Measurements from ENCODE around the gene NOL6. TPM values are rescaled to one million over a fixed set of nuclear protein-coding genes. Genes with fewer than 3 reads are reported as not detected.
"Not testable (repeated sequence)": the region's sequence is repeated elsewhere in the genome, so short reads cannot be mapped to it uniquely, and the experiment has no call there.

Gene NOL6
- total RNA-seq, 1 experiment from 2014 or later, result 36.4 TPM

GRCh38 chr9:33425128-33425533 lies 48.6 kb downstream of the NOL6 start:
- no TSS peak for BruUV-seq (replicated peaks)
- Histone ChIP-seq H4K20me1 (ENCODE audit: insufficient read depth) (no peaks in the 10 kb centered on the region), H3K9ac (ENCODE audit: low read length) (no peak overlapping the region), H3K9me2 (ENCODE audit: insufficient read depth) (no peaks in the 10 kb centered on the region), H3K27ac (ENCODE audit: low read depth, low read length) (no peak overlapping the region), H2AFZ (ENCODE audit: low read depth, low read length, poor library complexity, severe bottlenecking) (no peak overlapping the region), H3K4me3 (replicated peaks in 1 of 2; ENCODE audit: low read depth in 1 of 2, low read length in 2 of 2) (no peak overlapping the region), H3K4me1 (ENCODE audit: control insufficient read depth in 1 of 2, insufficient read depth in 2 of 2, low read length in 2 of 2) (no peaks in the 10 kb centered on the region), H3K79me2 (ENCODE audit: insufficient read depth, low read length) (no peaks in the 10 kb centered on the region), H3K9me3 (ENCODE audit: control insufficient read depth in 1 of 2, insufficient read depth in 1 of 2, low read depth in 1 of 2, low read length in 2 of 2) (no peaks in the 10 kb centered on the region), H3K27me3 (ENCODE audit: insufficient read depth, low read length) (no peaks in the 10 kb centered on the region), H3K4me2 (ENCODE audit: low read length) (no peak overlapping the region), H3K36me3 (ENCODE audit: control insufficient read depth in 1 of 2, insufficient read depth in 2 of 2, low read length in 2 of 2) (no peaks in the 10 kb centered on the region)
- TF ChIP-seq JUND (IDR thresholded peaks at IDR 0.05) (no peak), ZBTB33 (IDR thresholded peaks at IDR 0.05; ENCODE audit: extremely low read depth, insufficient replicate concordance, low read length) (no peak), EZH2 (IDR thresholded peaks at IDR 0.05) (no peak), SP1 (IDR thresholded peaks at IDR 0.05; ENCODE audit: low read depth) (no peak), CBX3 (IDR thresholded peaks at IDR 0.05; ENCODE audit: low read depth) (no peak), ELF1 (IDR thresholded peaks at IDR 0.05; ENCODE audit: borderline replicate concordance, low read depth) (no peak), CEBPB (IDR thresholded peaks at IDR 0.05; ENCODE audit: low read depth) (no peak), SRF (IDR thresholded peaks at IDR 0.05; ENCODE audit: low read depth) (no peak)
- RAD21 ChIA-PET (ENCODE audit: low non-redundant PET in 1 of 2, low total read pairs in 2 of 2, uncharacterized antibody in 2 of 2, unreplicated experiment in 2 of 2), result no interaction called here
- ATAC-seq (no peak), DNase-seq (ENCODE audit: low read depth, low spot score) (no peak)
- intact Hi-C loops (cut with micrococcal nuclease), result no loop called here
- POLR2A ChIA-PET, result no interaction called here
- CTCF ChIA-PET, result interaction anchor here (1.4 kb wide), 1 partner anchor 10 kb away, joined by 4 read pairs; no protein-coding TSS in a partner anchor

- H3K9ac ChIP-seq (ENCODE audit: low read length); H3K4me3 ChIP-seq (replicated peaks in 1 of 2; ENCODE audit: low read depth in 1 of 2, low read length in 2 of 2); H3K27ac ChIP-seq (ENCODE audit: low read depth, low read length); BruUV-seq (replicated peaks); H3K36me3 ChIP-seq (ENCODE audit: control insufficient read depth in 1 of 2, insufficient read depth in 2 of 2, low read length in 2 of 2); RAD21 ChIA-PET (ENCODE audit: low non-redundant PET in 1 of 2, low total read pairs in 2 of 2, uncharacterized antibody in 2 of 2, unreplicated experiment in 2 of 2); intact Hi-C loops (cut with micrococcal nuclease); H3K79me2 ChIP-seq (ENCODE audit: insufficient read depth, low read length); H3K4me2 ChIP-seq (ENCODE audit: low read length); H3K4me1 ChIP-seq (ENCODE audit: control insufficient read depth in 1 of 2, insufficient read depth in 2 of 2, low read length in 2 of 2); H3K9me3 ChIP-seq (ENCODE audit: control insufficient read depth in 1 of 2, insufficient read depth in 1 of 2, low read depth in 1 of 2, low read length in 2 of 2); ATAC-seq; H3K9me2 ChIP-seq (ENCODE audit: insufficient read depth); H2AFZ ChIP-seq (ENCODE audit: low read depth, low read length, poor library complexity, severe bottlenecking); DNase-seq (ENCODE audit: low read depth, low spot score); H3K27me3 ChIP-seq (ENCODE audit: insufficient read depth, low read length); POLR2A ChIA-PET; H4K20me1 ChIP-seq (ENCODE audit: insufficient read depth): not testable (repeated sequence)
- CTCF ChIA-PET, result interaction anchor here (1.4 kb wide), 1 partner anchor 9 kb away, joined by 4 read pairs; no protein-coding TSS in a partner anchor
These were observed 49.2 kb downstream of the NOL6 start for GRCh38 chr9:33424492-33424891.

GRCh38 chr9:33424043-33424442 lies 49.7 kb downstream of the NOL6 start:
- H3K4me2 ChIP-seq (ENCODE audit: low read length); H2AFZ ChIP-seq (ENCODE audit: low read depth, low read length, poor library complexity, severe bottlenecking); intact Hi-C loops (cut with micrococcal nuclease); H3K27ac ChIP-seq (ENCODE audit: low read depth, low read length); POLR2A ChIA-PET; RAD21 ChIA-PET (ENCODE audit: low non-redundant PET in 1 of 2, low total read pairs in 2 of 2, uncharacterized antibody in 2 of 2, unreplicated experiment in 2 of 2); H4K20me1 ChIP-seq (ENCODE audit: insufficient read depth); H3K9me2 ChIP-seq (ENCODE audit: insufficient read depth); ATAC-seq; H3K27me3 ChIP-seq (ENCODE audit: insufficient read depth, low read length); H3K4me1 ChIP-seq (ENCODE audit: control insufficient read depth in 1 of 2, insufficient read depth in 2 of 2, low read length in 2 of 2); H3K36me3 ChIP-seq (ENCODE audit: control insufficient read depth in 1 of 2, insufficient read depth in 2 of 2, low read length in 2 of 2); H3K79me2 ChIP-seq (ENCODE audit: insufficient read depth, low read length); BruUV-seq (replicated peaks); DNase-seq (ENCODE audit: low read depth, low spot score); H3K4me3 ChIP-seq (replicated peaks in 1 of 2; ENCODE audit: low read depth in 1 of 2, low read length in 2 of 2); H3K9ac ChIP-seq (ENCODE audit: low read length); H3K9me3 ChIP-seq (ENCODE audit: control insufficient read depth in 1 of 2, insufficient read depth in 1 of 2, low read depth in 1 of 2, low read length in 2 of 2): not testable (repeated sequence)
- CTCF ChIA-PET, result interaction anchor here (1.4 kb wide), 1 partner anchor 8 kb away, joined by 4 read pairs; no protein-coding TSS in a partner anchor

Data from HCT116 (cell line).